HG02981 (cell line): ENCODE measurements around the gene CRMP1.

Experiments
- ATAC-seq: cut with Tn5 transposase; IDR thresholded peaks from one replicate; pipeline ENCODE4 v1.9.1; 2021; ENCODE audit warnings: mild to moderate bottlenecking, moderate library complexity; ENCODE audit not compliant: unreplicated experiment

Gene CRMP1

GRCh38 chr4:5921101-5921980, 28.5 kb upstream of the CRMP1 start:
- ATAC-seq = no peak

- no peak for ATAC-seq
These were observed 26.7 kb upstream of the CRMP1 start for GRCh38 chr4:5919571-5919970.

- no peak for ATAC-seq
These were observed 26.2 kb upstream of the CRMP1 start for GRCh38 chr4:5919044-5919443.

GRCh38 chr4:5918331-5918985, 25.6 kb upstream of the CRMP1 start:
- no peak for ATAC-seq

- no peak for ATAC-seq
These were observed 24.8 kb upstream of the CRMP1 start for GRCh38 chr4:5917672-5918071.

GRCh38 chr4:5916229-5916628, 23.3 kb upstream of the CRMP1 start:
- no peak for ATAC-seq

- ATAC-seq = no peak
These were observed 20.6 kb upstream of the CRMP1 start for GRCh38 chr4:5913454-5913853.

- ATAC-seq = no peak
These were observed 19.7 kb upstream of the CRMP1 start for GRCh38 chr4:5912614-5913019.

- no peak for ATAC-seq
These were observed 16.1 kb upstream of the CRMP1 start for GRCh38 chr4:5908876-5909427.

- ATAC-seq = no peak
These were observed 13.3 kb upstream of the CRMP1 start for GRCh38 chr4:5906191-5906590.

- ATAC-seq = no peak
These were observed 12.8 kb upstream of the CRMP1 start for GRCh38 chr4:5905714-5906113.

GRCh38 chr4:5900844-5901243, 8.0 kb upstream of the CRMP1 start:
- no peak for ATAC-seq

- ATAC-seq = no peak
These were observed 7.0 kb upstream of the CRMP1 start for GRCh38 chr4:5899881-5900280.

- no peak for ATAC-seq
These were observed 6.5 kb upstream of the CRMP1 start for GRCh38 chr4:5899396-5899795.

GRCh38 chr4:5897674-5898073, 4.8 kb upstream of the CRMP1 start:
- ATAC-seq = no peak

GRCh38 chr4:5895287-5895686, 2.4 kb upstream of the CRMP1 start:
- ATAC-seq = no peak

GRCh38 chr4:5894266-5894665, 1.4 kb upstream of the CRMP1 start:
- no peak for ATAC-seq

- no peak for ATAC-seq
These were observed 705 bp upstream of the CRMP1 start for GRCh38 chr4:5893591-5893990.

- ATAC-seq = no peak
These were observed 423 bp downstream of the CRMP1 start for GRCh38 chr4:5892323-5893003.

- ATAC-seq = no peak
These were observed 1.1 kb downstream of the CRMP1 start for GRCh38 chr4:5891563-5892322.
